PC-9 (cell line): ENCODE data around the gene ZNF513.

ENCODE experiments used
- EZH2 ChIP-seq: fragments of 200-600 bp; sonication (generic); IDR thresholded peaks from 2 replicates; pipeline ENCODE4 v1.8.0; 2017; ENCODE audit warnings: antibody characterized with exemption, low read depth
- TF ChIP-seq, protein P1 (sequence below): fragments of 200-600 bp; sonication (generic); conservative IDR thresholded peaks from 2 replicates; pipeline ENCODE4 v1.6.1; 2017; ENCODE audit warnings: mixed run types, antibody characterized with exemption, mild to moderate bottlenecking, moderate library complexity

DNA sequence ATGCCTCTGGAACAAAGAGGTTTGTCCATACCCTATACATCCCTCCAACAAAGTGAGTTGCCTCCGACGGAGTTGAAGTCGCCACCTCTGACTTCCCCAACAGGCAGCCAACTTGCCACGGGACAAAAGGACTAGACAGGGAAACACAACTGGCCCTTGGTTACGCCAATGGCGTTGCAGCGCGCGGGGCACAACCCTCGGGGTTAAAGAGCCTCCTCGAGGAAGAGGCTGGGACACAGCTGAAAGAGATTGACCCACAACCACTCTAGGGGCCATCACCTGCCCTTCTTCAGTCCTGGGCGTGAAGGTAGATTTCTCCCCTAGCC lies 24.5 kb downstream of the ZNF513 start:
- TF ChIP-seq, protein P1, sequence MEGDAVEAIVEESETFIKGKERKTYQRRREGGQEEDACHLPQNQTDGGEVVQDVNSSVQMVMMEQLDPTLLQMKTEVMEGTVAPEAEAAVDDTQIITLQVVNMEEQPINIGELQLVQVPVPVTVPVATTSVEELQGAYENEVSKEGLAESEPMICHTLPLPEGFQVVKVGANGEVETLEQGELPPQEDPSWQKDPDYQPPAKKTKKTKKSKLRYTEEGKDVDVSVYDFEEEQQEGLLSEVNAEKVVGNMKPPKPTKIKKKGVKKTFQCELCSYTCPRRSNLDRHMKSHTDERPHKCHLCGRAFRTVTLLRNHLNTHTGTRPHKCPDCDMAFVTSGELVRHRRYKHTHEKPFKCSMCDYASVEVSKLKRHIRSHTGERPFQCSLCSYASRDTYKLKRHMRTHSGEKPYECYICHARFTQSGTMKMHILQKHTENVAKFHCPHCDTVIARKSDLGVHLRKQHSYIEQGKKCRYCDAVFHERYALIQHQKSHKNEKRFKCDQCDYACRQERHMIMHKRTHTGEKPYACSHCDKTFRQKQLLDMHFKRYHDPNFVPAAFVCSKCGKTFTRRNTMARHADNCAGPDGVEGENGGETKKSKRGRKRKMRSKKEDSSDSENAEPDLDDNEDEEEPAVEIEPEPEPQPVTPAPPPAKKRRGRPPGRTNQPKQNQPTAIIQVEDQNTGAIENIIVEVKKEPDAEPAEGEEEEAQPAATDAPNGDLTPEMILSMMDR, result no peak
- no peak for TF ChIP-seq EZH2
